ENCODE measurements around the gene TSHZ3.

- TF ChIP-seq CTCF (conservative IDR thresholded peaks at IDR 0.05; ENCODE audit: low read length) (no peak), EZH2phosphoT487 (IDR thresholded peaks at IDR 0.05; ENCODE audit: borderline replicate concordance) (no peak)
Measured at GRCh38 chr19:31297991-31298390, 51.2 kb downstream of the TSHZ3 start.

Measured in Loucy (cell line).